Activated CD4-positive, alpha-beta T cell treated with anti-CD3 and anti-CD28 coated beads for 24 hours (primary cell): Measurements from ENCODE around the gene ALOX15B.
"Not testable (repeated sequence)": the region's sequence is repeated elsewhere in the genome, so short reads cannot be mapped to it uniquely, and the experiment has no call there.

Experiments
- DNase-seq, 2 donors: peaks; one replicate each; pipeline ENCODE4 v3.0.0-alpha.2; 2020; ENCODE audit warnings: low read depth in 2 of 2

Gene ALOX15B

GRCh38 chr17:8013731-8014557 lies 24.9 kb upstream of the ALOX15B start:
- DNase-seq = no peak

GRCh38 chr17:8014558-8014850 lies 24.4 kb upstream of the ALOX15B start:
- no peak for DNase-seq

GRCh38 chr17:8015236-8015956 lies 23.5 kb upstream of the ALOX15B start:
- DNase-seq = no peak

- peak in 1 of 2 donors; percentile 21 for DNase-seq
These were observed 22.8 kb upstream of the ALOX15B start for GRCh38 chr17:8015957-8016631.

- DNase-seq = peak; percentile 7 to 43
These were observed 22.0 kb upstream of the ALOX15B start for GRCh38 chr17:8016632-8017424.

- DNase-seq = no peak
These were observed 20.4 kb upstream of the ALOX15B start for GRCh38 chr17:8018436-8018835.

- DNase-seq = no peak
These were observed 19.7 kb upstream of the ALOX15B start for GRCh38 chr17:8019166-8019565.

GRCh38 chr17:8019665-8020650 lies 18.9 kb upstream of the ALOX15B start:
- no peak for DNase-seq

- DNase-seq = no peak
These were observed 17.9 kb upstream of the ALOX15B start for GRCh38 chr17:8020776-8021564.

GRCh38 chr17:8021565-8022359 lies 17.1 kb upstream of the ALOX15B start:
- DNase-seq = no peak

GRCh38 chr17:8022360-8023003 lies 16.4 kb upstream of the ALOX15B start:
- no peak for DNase-seq

- not testable (repeated sequence) for DNase-seq
These were observed 14.7 kb upstream of the ALOX15B start for GRCh38 chr17:8024161-8024560.

GRCh38 chr17:8025176-8025911 lies 13.5 kb upstream of the ALOX15B start:
- no peak for DNase-seq

GRCh38 chr17:8029121-8029520 lies 9.7 kb upstream of the ALOX15B start:
- no peak for DNase-seq

- DNase-seq = no peak
These were observed 7.6 kb upstream of the ALOX15B start for GRCh38 chr17:8031261-8031661.

- no peak for DNase-seq
These were observed 6.9 kb upstream of the ALOX15B start for GRCh38 chr17:8031950-8032349.

- DNase-seq = no peak
These were observed 6.4 kb upstream of the ALOX15B start for GRCh38 chr17:8032442-8032841.

GRCh38 chr17:8039611-8040168 lies 831 bp downstream of the ALOX15B start:
- DNase-seq = no peak
